Inflammatory macrophage treated with lipopolysaccharide for 1 hour (primary cell): ENCODE measurements around the gene CCIN.
"Not testable (repeated sequence)": the region's sequence is repeated elsewhere in the genome, so short reads cannot be mapped to it uniquely, and the experiment has no call there.

Experiments used
- DNase-seq, 2 donors: peaks; one replicate each; pipeline ENCODE4 v3.0.0-alpha.2; 2020 to 2022

Gene CCIN

DNA sequence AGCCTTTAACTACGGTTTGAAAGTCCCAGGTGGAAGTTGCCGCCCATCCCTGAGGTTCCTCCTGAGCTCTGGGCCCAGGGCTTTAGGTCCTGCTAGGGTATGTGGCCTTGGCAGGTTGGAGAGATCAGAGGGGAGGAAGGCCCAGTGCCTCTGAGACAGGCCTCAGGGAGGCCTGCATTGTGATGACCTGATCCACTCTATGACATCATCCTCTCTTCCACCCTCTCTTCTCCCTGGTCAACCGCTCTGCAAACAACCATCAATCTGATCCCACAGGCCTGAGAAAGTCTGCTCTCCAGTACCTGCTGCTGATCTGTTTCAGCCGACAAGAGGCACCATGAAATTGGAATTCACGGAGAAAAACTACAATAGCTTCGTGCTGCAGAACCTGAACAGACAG is at the start of gene CCIN:
TSS of gene CCIN (plus strand) at position 223 of the 400 bp plus-strand sequence. CDS start at position 338, 115 bp downstream.
- no peak for DNase-seq

DNA sequence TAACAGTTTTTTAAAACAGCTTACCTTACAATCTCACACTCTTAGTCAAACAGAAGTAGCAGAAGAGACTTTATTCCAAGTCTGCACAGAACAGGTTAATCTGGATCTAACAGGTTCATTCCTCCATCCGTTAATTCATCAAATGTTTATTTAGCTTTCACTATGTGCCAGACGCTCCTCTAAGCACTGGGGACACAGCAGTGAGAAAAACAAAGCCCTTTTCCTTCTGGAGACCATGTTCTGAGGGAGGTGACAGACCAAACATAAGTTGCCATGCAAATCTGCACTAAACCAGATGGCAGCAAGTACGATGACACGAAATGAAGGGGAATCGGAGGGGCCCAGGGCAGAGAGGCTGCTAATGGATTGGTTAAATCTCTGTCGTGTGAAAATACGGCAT is 49.7 kb upstream of the CCIN start:
- DNase-seq = no peak

DNA sequence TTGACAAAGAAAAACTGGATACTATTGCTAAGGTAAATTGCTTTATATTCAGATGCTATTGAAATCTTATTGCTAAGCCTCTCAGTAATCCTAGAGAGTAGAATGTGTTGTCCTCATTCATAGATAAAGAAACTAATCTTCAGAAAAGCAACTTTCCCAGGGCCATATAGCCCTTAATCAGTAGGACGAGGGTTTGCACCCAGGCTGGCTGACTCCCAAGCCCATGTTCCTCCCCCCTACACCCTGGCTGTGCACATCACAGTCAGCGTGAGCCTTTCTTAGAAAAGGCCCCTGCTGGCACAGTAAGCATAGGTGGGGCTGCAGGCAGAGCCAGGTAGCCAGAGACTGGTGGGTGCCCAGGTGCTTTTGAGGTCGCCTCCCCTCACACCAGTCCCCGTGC is 48.5 kb upstream of the CCIN start:
- DNase-seq = no peak

DNA sequence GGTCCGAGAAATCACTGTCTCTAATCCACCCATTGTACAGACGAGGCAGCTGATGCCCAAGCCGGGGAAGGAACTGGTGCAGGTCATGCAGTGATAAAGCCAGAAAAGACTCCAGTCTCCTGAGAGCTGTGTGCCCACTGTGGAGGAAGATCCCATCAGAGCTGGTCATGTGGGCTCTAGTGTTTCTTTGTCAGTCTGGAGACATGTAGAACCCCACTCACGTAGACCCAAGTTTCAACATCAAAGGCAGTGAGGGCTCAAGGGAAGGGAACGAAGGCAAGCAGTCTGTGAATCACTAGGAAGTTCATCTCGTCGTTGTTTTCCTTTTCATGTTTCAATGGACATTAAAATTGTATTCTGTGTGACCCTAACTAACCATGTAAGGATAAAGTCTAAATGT is 47.2 kb upstream of the CCIN start:
- DNase-seq = peak in 1 of 2 donors; percentile 48

DNA sequence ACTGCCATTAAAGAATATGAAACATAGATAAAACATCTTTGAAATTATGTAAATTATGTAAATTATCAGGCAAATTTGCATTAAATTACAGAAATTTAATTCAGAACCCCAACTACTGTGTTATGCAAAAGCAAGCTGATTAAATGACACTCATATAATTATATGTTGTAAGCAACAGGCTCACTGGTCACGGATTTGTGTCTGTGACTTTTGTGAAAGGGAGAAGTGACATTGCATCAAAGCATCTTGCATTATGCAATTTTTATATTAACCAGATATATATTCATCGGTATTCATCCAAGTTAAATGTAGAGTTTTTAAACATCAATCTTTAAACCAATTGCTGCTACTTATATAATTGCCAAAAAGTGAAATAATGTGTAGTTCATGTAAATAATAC is 45.7 kb upstream of the CCIN start:
- DNase-seq = peak; percentile 82 to 87

DNA sequence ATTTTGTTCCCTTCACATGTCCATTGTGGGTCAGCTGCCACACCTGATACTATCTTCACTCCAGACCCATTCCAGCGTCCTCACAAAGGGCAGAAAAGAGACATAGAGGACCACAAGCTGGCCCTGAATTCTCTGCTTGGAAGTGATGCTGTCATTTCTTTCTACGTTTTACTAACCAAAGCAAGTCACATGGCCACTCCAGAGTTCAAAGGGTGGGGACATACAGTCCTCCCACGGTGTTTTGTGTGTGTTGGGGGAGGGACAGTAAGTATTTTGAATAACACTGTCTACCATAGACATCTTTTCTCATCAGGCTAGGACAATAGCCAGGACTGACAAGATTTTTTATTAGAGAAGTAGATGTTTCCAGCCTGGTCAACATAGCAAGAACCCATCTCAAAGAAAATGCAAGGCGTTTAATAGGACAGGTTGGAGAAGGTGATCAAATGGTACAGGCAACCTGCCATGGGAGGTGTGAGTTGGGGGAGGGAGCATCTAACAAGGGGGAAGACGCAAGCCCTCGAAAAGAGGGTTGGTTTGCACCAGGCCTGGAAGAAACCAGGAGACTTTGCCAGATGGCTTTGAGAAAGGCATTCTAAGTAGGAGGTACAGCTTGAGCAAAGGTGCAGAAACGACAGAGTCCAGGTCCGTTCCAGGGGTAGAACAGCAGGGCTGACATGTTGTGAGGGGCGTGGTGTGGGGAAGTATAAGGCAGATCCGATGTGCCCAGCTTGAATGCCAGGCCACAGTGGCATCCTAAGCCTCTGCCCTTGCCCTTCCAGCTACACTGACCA is 43.9 kb upstream of the CCIN start:
- peak in 1 of 2 donors; percentile 48 for DNase-seq

DNA sequence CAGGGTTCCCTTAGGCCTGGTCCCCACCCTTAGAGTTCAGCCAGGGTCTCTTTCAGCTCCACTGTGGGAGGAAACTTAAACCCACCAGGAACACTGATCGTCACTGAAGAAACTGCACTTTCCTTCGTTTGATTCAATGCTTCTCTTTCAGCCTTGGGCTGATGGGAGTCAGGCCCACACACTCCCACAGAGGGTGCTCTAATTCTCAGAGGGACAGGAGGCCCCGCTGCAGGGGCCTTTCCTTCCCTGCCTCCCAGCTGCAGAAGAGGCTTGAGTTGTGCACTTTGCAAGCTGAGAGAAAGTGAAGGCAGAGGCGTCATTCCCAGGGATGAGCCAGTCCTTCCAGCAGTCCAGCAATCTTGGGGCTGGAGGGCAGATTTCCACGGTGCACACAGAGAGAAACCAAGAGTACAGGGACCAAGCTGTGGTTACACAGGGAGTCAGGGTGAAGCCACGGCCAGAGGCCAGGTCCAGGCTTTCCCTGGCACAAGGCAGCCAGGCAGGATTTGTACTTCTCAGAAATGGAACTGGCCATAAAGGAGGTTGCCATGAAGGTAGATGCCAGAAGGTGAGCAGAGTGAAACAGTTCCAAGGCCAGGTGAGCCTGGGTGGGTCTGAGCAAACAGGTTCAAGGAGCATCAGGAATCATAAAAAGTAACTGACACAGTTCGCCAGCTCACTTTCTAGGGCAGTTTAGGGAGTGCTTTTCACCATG is 43.0 kb upstream of the CCIN start:
- no peak for DNase-seq

DNA sequence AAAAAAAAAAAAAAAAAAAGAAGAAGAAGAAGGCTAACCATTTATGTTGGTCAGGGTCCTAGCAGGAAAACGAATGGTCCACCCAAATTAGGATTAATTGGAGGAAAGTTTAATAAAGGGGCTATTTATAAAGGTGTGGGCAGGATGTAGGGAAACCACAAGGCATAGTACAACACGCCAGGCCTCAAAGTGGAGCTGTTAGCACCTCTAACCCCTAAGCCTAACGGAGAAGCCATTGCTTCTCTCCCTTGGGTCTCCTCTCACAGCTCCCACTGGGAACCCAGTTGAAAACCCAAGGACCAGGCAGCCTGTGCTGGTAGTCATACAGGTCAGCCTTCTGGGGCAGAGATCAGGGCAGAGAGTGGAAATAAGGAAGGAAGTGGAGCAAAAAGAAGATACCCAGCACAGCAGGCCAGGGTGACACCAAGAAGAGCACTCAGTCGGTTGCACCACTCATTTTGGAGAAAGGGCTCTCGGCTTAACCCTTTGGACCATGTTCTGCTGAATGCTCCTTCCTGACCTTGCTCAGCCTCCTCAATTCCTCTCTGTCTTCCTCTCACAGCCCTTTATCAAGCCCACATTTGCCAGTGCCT is 41.4 kb upstream of the CCIN start:
- DNase-seq = peak; percentile 65 to 77

DNA sequence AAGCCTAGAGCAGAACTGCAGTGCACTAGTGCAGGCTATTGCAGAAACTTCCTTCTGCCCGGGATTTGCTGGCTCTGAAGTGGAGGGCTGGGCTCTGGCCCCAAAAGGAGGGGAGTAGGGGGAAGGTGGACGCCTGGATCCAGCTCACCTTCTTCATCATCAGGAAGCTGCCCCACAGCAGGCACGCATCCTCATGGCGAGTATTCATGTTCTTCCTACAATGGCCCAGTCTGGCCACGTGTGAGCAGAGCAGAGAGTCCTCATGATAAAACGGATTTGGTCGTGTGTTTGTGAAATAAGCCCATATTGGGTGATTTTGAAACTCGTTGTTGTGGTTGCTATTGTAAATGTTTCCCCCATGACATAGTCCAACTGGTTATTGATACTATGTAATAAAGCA is 40.8 kb upstream of the CCIN start:
- peak; percentile 73 to 84 for DNase-seq

DNA sequence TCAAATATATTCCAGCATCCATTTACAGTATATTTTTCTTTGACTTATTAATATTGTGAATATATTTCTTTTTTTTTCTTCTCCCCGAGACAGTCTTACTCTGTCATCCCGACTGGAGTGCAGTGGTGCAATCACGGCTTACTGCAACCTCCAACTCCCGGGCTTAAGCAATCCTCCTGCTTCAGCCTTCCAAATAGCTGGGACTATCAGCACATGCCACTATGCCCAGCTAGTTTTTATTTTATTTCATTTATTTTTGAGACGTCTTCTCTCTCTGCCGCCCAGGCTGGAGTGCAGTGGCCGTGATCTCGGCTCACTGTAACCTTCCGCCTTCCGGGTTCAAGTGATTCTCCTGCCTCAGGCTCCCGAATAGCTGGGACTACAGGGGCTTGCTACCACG is 40.0 kb upstream of the CCIN start:
- DNase-seq = peak; percentile 75 to 83

DNA sequence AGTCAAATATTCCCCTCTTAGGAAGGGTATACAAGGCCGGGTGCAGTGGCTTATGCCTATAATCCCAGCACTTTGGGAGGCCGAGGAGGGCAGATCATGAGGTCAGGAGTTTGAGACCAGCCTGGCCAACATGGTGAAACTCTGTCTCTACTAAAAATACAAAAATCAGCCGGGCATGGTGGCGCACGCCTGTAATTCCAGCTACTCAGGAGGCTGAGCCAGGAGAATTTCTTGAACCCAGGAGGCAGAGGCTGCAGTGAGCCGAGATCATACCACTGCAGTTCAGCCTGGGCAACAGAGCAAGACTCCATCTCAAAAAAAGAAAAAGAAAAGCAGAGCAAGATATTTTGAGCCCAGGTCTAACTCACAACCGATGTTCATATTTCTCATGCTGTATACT is 37.5 kb upstream of the CCIN start:
- DNase-seq = not testable (repeated sequence)

DNA sequence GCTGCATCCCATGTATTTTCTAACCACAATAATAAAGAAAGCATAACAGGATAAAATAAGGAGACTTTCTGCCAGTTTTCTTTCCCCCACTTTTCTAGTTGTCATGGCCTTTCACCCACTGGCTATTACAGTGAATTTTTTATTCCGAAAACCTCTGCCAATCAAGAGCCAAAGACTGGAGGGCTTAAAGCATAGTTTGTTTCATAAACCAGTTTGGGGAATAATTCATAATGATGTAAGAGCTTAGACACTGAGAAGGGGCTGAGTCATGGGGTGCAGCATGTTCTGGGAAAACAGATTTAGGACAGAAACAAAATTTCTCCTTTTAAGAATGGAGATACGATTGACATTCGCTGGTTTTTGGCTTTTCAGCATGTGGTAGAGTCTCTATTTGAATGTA is 37.1 kb upstream of the CCIN start:
- peak; percentile 64 to 67 for DNase-seq

DNA sequence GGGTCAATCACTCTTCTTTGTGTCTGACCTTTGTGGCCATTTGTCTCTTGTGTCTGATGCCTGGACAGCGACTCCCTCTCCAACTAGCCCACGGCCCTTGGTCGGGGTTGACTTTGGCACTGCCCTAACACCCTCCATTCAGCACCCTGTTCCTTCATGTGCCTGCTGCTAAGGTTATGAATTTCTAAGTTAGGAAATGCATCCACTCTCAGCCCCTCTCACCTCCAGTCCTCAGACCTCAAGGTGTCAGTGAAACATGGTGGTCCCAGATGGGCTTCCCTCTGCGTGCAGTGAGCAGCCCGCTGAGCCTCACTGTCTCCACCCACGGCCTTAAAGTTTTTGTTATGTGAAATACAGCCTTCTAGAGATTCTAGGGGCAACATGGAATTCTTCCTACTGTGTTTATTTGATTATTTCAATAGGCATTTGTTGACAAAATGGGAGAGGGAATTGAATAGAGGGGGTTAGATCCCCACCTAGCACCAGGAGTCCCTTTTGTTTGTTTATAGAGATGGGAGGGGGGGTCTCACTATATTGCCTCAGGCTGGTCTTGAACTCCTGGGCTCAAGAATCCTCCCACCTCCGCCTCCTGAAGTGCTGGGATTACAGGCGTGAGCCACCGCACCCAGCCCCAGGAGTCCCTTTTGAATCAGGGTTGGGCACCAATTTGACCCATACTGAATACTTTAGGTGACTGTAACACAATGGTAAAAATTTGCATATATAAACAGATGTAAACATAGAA is 34.3 kb upstream of the CCIN start:
- no peak for DNase-seq

DNA sequence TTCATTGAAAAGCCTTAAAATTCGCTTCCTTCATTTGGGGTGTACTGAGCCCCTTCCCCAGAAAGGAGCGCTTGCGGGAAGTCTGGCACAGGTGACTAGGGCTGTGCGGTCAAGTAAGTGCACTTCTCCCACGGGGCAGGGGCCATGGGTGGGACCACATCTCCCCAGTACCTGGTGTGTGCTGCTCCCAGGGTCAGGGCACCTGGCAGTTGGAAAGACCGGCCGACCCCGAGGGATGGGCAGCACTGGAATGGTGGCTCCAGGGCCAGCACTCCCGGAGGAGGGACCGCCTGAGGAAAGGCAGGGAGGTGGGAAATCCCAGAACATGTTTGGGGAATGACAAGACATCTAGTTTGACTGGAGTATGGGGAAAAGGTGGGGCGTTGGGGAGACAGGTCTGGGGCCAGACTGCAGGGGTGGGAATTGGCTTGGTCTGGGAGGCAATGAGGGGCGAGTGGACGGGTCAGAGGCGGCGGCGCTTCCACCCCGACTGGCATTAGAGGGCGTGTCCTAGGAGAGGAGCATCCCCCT is 33.4 kb upstream of the CCIN start:
- no peak for DNase-seq

DNA sequence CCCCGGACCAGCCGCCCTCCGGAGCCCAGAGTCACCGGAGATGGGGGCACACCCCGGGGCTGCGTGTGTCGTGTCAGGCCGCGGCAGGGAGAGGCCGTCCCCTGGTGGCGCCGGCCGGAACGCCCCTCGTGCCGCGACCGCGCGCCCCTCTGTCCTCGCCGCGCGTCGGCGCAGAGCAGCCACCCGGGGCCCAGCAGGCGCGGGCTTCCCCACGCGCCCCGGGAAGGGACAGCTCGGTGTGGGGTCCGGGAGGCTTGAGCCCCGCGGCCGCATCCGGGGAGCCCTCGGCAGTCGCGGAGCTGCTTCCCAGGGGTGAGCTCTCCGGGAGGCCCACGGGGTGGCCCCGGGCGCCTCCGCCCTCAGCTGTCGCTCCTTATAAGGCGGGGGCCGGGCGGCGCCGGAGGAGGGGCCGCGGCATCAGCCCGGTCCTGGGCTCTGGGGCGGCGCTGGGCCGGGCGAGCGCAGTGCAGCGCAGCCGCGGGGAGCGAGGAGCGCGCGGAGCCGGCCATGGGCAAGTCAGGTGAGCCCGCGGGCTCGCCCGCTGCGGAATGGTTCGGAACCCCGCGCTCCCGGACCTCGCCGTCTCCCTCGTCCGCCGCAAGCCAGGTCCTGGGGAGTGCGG is 32.8 kb upstream of the CCIN start, which contains the start of gene GLIPR2:
TSS of gene GLIPR2 (plus strand) at position 462 of the 622 bp plus-strand sequence. CDS start at position 508, 46 bp downstream.
- peak; percentile 82 for DNase-seq

DNA sequence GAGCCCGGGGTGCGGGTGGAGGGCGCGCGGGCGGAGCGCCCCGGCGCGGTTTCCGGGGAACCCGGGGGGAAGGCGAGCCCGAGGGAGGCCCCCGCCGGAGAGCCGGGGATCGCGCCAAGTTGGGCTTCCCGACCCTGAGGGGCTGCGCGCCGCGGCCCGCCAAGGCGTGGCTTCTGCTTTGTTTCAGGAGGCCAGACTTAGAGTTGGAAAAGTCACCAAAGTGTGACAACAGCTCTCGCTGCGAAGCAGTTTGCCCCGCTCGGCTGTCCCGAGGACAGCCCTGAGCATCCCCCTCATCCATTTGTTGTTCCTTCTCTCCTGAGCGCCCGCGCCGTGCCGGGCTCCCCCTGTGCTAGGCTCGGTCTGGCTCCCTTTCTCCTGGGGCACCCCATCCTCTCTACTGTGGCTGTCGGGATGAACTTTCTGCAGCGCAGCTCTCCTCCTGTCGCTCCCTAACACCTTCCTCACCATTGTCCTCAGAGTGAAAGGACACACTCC is 32.2 kb upstream of the CCIN start:
- DNase-seq = no peak

DNA sequence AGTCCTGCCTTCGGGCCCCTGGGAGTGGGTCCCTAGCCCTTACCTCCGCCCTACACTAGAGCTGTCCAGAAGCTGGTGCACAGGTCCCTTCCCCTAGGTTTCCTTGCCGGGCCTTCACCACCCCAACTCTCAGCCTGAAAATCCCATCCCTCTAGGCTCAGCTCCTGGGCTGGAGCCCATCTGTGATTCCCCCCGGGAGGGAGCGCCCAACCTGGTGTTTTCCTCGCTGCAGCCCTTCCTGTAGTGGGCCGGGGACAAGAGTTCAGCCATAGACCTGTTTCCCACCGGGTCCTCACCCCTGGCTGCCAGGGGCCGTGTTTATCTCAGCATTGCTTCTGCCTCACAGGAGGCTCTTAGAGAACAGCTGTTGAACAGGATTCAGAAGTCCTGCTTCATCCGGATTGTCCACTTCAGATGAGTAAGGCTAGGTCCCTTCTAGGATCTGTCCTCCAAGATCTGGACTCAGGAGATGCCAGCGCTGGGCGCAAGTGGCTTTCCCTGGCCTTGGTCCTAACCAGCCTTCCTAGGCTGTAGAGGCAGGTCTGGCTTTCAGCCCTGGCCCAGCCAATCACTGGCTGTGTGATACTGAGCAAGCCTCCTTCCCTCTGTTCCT is 31.7 kb upstream of the CCIN start:
- DNase-seq = peak in 1 of 2 donors; percentile 33

DNA sequence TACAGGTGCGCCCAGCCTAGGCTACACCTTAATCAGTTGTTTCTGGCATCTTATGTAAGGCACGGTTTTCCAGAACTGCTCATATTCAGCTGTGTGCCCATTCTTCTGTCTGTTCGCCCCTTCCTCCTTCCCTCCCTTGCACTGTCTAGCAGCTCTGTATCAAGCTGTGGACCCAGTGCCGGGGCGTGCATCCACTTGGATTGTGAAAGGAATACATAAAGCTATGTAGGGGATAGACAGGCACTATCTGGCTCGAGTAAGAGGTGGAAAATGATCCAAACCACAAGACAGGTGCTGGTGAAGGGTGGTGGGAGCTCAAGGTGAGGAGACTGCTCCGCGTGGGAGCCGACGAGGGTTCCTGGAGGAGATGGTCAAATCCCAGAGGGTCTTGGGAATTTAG is 30.7 kb upstream of the CCIN start:
- no peak for DNase-seq

DNA sequence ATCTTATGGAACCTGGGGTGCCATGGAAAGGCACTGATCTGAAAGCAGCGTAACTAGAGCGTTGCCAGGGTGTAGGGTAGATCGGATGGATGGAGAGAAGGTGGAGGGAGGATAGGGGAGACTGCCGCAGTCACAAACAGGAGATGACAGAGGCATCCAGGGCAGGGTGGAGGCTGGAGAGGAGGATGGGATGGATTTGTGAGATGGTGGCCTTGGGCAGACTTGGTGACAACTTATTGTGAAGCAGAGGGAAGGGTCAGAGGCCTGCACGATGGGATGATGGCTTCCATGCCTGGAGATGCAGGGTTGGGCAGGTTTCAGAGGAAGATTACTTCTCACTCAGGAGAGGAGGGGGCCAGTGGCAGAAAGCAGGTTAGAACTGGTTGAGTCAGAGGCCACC is 30.3 kb upstream of the CCIN start:
- DNase-seq = no peak

DNA sequence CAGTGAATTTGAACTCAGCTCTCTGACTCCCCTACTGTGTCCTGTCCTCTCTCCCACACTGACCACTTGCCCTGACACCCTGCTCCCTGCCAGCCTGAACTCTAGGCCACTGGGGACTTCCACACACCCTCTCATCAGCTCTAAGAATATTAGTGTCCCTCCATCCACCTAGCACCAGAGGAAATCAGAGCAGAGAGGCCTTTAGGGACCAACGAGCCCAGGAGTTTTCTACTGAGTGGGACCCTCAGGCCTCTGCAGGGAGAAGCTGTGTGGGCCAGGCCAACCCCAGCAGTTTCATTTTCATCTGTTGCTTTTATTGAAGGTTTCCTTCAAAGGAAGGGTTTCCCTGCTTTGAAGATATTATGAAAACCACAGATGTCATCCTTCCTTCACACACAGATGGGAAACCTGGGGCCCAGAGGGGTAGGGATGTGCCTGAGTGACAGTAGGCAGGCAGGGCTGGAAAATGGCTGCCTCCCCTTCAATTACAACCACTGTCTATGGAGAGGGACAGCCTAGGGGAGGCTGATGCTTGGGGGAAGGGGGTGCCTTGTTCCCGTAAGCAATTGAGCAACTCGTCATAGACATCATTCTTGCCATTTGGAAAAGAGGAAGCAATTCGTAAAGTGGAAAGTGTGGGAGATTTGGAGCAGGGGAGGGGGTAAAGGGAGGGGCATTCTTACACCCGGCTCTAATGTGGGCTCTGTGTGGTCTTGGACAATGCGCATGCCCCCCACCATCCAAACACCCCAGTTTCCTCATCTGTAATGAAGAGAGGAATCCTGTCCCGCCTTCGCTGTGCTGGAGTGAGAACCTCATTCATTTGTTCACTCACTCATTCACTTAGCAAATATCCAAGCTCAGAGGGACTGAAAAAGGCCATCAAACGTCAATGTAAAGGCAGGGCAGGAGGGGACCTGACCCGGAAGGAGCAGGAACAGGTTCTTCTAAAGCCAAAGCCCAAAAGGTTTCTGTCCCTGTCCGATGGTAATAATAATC is 28.8 kb upstream of the CCIN start:
- DNase-seq = peak; percentile 82 to 83
